Kidney glomerular epithelial cell (primary cell): ENCODE results near the gene EHD1.
A peak's percentile ranks its signal among the peaks of the same experiment; 100 is the strongest.

ENCODE experiments used
- DNase-seq: peaks from one replicate; lab custom pipeline; 2025; lab: John Stamatoyannopoulos, UW

EHD1 gene

GRCh38 chr11:64890522-64890939, 12.1 kb upstream of the EHD1 start:
- no peak for DNase-seq

GRCh38 chr11:64888729-64889511, 10.5 kb upstream of the EHD1 start:
- no peak for DNase-seq

GRCh38 chr11:64888406-64888728, 9.9 kb upstream of the EHD1 start:
- no peak for DNase-seq

- peak; percentile 71 for DNase-seq
Measured at GRCh38 chr11:64887757-64888405, 9.5 kb upstream of the EHD1 start.

DNA sequence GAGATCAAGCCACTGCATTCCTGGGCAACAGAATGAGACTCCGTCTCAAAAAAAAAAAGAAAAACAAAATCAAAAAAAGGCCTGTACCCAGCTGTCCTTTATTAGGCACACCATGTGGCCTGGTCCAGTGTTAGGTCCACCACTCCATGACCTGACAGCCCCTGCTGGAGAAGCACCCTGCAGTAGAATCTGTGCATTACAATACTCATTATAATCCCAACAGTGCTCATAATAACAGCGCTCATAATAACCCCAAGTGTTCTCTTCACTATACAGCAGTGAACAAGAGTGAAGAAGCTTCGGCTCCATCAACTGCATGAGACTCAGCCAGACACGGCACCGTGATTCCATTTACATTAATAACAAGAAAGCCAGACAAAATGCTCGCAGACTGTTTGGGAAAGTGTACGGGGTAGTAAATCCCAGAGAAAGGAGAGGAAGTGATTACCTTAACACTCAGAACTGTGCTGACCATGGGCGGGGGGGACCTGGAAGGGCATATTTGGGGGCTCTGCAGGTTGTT, 8.9 kb upstream of the EHD1 start:
- no peak for DNase-seq

GRCh38 chr11:64885367-64886286, 7.2 kb upstream of the EHD1 start:
- DNase-seq, result peak; percentile 38

- no peak for DNase-seq
Measured at GRCh38 chr11:64884019-64884418, 5.6 kb upstream of the EHD1 start.

DNA sequence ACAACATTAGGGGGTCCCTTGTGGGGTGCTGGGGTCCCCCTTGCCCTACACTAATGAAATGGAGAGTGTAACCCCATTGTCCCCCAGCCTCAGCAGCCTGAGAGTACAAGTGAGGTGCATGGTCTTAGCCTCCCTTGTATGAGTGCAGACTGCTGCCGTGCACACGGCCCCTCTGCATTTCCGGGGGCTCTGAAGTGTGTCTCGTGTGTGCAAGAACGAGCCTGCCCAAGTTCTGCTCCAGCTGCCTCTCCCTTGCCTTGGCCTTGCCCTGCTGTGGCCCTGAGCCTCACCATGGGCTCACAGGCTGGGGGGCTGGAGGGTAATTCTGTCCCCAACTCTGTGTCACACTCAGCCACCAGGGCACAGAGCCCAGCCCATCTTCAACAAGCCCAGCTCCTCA, 5.2 kb upstream of the EHD1 start:
- DNase-seq, result no peak

GRCh38 chr11:64882243-64882642, 3.8 kb upstream of the EHD1 start:
- no peak for DNase-seq

- DNase-seq, result no peak
Measured at GRCh38 chr11:64881476-64881875, 3.1 kb upstream of the EHD1 start.

DNA sequence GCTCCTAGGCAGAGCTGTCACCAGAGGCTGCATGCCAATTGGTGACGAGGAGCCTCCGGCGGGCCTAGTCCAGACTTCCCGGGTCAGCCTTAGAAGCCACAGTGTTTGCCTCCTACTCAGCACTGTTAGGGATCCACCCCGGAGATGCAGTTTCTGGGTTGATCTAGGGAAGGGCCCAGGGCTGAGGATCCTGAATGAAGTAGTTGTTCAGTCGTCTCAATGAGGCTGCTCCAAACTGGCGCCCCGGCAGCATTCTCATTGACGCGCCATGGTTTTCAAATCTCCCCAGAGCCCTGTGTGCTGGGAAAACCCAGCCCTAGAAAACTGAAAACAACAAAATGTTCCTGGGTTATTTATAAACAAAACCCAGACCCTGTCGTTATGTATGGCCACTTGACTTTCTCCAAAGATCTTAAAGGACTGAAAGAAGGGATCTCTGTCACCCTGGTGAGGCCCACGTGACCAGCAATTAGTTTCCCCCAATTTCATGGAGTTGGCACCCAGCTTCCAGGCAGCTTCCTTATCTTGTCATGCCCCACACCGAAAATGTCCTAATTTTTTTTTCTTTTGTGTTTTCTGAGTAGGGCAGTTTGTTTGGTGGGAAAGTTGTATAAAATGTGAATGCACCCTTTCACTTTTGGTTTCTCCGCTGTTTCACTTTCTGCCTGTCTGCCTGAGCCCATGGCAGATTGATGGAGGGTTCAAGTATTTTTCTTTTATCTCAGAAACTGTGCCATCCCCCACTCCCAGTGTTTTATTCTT, 2.0 kb upstream of the EHD1 start:
- DNase-seq, result no peak

DNA sequence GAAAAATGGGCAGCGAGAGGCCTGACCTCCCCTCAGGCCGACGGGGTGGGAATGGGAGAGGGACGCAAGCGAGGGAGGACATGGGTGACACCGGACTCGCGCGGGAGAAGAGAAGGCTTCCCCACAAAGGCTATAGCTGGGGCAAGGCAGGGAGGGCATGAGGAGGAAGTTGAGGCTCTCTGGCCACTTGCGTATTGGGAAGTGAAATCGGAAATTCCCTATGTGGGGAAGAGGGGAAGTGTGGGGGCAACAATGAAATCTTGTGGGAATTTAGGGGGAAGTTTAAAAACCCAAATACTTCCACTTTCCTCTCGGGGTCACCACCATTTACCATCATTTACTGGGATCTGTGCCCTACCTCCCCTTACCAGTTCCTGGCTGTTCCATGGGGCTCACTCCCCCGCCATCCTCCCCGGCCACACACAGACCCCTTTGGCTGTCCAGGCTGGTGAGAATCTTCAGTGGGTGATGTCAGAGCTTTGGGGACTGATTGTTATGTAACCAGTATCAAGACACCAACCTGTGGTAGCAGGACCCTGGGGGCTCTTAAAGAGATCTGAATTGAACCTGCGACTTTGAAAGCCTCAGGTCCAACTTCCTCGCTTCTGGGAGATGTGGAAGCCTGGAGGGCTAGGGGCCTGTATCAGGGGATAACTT, 951 bp upstream of the EHD1 start:
- DNase-seq, result no peak

DNA sequence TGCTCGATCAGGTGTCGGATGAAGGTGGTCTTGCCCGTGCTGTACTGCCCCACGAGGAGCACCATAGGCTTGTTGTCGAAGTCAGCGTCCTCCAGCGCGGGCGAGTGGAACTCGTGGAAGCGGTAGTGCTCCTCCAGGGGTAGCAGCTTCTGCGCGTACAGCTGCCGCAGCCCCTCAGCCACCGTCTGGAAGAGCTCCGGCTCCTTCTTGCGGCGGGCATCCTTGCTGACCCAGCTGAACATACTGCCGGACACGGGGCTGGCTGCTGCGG, 263 bp downstream of the EHD1 start:
- DNase-seq, result no peak

DNA sequence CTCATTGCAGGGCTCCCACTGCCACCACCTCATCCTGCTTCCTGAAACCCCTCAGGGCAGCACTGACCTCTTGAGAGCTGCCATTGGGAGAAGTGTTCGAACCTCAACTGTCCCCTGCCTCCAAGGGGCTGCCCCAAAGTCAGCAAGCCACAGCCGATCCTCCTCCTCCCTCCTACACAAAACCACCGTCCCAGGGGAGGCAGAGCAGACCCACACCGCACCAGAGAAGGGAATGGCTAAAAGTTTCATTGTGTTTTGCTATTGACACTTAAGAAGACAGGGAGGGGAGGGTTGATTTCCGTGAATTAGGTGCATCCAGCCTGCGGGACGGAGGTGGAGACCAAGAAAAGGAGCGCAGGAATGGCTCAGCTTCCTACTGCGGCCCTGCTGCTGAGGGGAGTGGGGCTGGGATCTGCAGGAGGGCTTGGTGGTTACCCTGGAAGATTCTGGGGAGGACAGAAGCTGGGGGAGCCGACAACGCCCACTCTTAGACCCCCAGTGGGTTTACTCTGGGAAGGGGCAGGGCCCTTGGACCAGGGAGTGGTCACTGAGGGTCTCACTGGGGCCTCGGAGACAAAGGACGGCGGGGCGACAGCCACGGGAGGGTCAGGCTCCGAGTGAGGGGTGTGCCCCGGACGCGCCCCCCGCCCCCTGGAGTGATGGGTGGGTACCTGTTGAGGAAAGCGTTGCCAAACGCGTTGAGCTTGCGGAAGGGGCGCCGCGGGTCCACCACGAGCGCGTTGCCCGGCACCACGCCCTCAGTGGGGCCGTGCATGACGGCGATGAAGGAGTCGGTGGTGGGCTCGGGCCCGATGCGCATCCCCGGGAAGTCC, 815 bp downstream of the EHD1 start:
- DNase-seq, result no peak

DNA sequence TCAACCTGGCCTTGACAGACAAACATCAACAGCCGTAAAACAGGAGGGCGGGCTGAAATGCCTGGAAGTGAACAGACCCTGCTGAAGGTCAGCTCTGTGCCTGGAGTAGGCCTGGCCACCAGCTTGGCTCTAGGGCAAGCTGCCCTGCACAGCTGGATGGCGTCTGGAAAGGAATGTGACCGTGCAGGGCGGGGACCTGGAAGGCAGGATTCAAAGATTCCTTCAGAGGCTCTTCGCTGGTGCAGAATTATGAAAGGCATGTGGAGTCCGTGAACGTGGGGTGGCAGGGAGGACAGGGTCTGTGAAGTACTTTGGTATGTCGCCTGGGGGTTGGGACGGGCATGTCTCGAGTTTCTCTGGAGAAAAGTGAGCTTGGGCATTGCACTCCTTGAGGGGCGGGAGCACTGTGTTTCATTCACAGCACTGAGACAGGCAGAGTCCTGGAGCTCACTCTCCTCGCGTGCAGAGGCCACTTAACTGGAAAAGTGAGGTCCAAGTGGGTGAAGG, 1.5 kb downstream of the EHD1 start:
- DNase-seq, result peak; percentile 80

DNA sequence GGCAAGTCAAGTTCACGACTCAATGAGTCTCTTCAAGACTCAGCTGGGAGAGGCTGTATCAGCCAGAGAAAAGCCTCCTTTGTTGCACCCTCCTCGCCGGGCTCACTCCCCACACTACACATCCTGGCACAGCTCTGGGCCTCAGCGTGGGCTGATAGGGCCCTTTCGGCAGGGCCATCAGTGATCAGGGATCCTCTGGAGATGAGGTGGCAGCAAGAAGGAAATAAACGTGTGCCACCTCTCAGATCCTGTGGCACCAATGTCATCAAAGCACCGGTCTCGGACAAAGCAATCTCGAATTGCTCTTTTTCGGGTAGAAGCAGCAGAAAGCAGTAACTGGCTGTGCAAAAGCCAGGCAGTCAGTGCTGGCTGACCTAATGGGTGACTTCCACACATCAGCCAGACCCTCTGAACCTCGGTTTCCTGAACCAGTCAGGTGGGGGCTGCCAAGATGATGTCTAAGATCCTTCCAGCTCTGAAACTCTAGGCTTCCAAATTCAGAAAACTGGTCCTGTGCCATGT, 2.1 kb downstream of the EHD1 start:
- no peak for DNase-seq

DNA sequence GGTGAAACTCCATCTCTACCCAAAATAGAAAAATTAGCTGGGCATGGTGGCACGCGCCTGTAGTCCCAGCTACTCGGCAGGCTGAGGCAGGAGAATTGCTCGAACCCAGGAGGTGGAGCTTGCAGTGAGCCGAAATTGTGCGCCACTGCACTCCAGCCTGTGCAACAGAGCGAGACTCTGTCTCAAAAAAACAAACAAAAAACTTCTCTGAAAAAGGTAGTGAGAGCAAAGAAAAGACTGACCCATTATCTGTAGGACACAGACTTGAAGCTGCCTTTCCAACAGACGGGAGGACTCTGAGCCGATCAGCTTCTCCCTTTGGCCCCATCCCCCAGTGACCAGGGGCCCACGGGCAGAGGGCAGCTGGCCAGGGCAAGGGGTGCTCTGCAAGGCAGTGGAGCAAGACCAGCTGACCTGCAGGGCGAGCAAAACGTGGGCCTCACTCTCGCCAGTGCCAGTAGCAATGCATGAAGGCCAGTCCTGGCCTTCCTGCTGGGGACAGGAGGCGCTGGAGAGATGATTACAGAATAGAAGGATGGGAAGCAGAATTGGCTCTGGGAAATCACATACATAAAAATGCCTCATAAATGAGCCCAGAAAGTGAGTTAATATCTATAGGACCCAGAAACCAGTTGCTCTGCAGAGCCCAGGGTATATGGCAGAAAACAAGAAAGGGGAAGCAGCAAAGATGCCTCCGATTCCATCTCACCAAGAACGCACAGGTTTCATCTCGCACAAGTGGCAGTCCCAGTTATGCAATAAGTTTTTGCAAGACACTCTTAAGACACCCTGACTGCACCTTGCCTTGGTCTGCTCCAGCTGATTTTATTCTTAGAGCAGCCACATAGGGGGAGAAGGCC, 2.8 kb downstream of the EHD1 start:
- DNase-seq, result no peak

DNA sequence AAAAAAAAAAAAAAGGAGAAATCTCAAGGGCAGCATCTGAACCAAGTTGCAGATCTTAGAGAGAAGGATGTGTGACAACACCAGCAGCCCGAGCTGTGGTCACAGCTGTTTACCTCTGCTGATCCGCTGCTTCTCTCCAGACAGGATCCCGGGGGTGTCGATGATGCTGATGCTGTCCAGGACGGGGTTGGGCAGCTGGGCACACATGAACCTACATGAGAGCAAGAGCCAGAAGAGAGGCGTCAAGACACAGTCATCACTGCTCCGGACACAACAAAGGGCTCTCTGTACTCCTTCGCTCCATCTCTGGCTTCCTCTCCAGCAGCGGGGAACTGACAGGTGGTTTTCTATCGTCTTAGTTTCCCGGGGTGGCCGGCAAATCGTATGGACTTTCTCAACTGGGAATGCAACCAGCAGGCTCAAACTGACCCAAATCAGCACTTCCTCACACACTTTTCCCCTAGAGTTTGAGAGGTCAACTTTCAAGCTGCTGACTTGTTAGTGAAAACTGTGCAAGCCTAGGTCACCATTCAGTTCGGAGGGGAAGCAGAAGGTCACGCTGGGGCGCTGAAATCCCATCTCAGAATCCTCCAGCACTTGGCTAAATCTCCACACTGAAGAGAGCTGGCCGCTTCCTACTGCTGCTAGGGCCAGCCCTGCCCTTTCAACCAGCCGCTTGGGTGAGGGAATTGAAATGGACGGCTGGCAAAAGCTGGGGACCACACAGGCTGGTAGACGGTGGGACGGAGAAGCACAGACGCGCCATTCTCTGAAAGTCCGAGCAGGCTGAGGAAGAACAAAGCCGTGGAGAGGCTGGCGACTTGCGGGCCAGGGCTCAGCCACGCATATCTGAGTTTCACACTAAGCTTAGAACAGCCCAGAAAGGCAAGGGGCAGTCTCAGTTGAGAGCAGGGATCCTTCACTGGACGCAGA, 3.8 kb downstream of the EHD1 start:
- no peak for DNase-seq
